Left ventricle myocardium inferior (tissue), 1 donor: ENCODE measurements around the gene PLEKHA6. TPM values are rescaled to one million over a fixed set of nuclear protein-coding genes. Genes with fewer than 3 reads are reported as not detected.

Source experiments
- DNase-seq: peaks from one replicate; pipeline ENCODE4 v3.0.0-alpha.2; 2020
- H3K27ac ChIP-seq: fragments of 200-600 bp; replicated peaks from 2 replicates; pipeline ENCODE4 v1.8.0; 2021
- H3K27me3 ChIP-seq: fragments of 200-600 bp; 2 replicates; pipeline ENCODE4 v1.8.0; 2021; ENCODE audit warnings: low read depth
- H3K36me3 ChIP-seq: fragments of 200-600 bp; 2 replicates; pipeline ENCODE4 v1.8.0; 2021
- H3K4me1 ChIP-seq: fragments of 200-600 bp; 2 replicates; pipeline ENCODE4 v1.8.0; 2021
- H3K4me3 ChIP-seq: fragments of 200-600 bp; 2 replicates; pipeline ENCODE4 v1.8.0; 2021; ENCODE audit warnings: mild to moderate bottlenecking, moderate library complexity
- H3K9me3 ChIP-seq: fragments of 200-600 bp; replicated peaks from 2 replicates; pipeline ENCODE4 v1.8.0; 2021
- intact Hi-C: fragments of 100-400 bp; cut with micrococcal nuclease; formaldehyde crosslinking; loops from one replicate; pipeline ENCODE4 v1.11.0; 2022
- total RNA-seq: library from RNA; stranded (reverse); fragmentation: NEBNext Ultra II Directional; extraction: Animal tissue kit (Norgen Biotek cat#: 25700); gene quantifications from one replicate; pipeline ENCODE4 v1.2.1, GENCODE V29; 2021
- TF ChIP-seq, protein P1 (sequence below): fragments of 200-600 bp; IDR thresholded peaks from 2 replicates; pipeline ENCODE4 v1.8.0; 2021; ENCODE audit warnings: antibody characterized with exemption, mild to moderate bottlenecking, borderline replicate concordance
- donor health status: DM: no; HTN: yes; CAD: no; lungs with severe emphysema.

The PLEKHA6 gene
- total RNA-seq, 1 donor from 2014 or later, result 28.8 TPM

DNA sequence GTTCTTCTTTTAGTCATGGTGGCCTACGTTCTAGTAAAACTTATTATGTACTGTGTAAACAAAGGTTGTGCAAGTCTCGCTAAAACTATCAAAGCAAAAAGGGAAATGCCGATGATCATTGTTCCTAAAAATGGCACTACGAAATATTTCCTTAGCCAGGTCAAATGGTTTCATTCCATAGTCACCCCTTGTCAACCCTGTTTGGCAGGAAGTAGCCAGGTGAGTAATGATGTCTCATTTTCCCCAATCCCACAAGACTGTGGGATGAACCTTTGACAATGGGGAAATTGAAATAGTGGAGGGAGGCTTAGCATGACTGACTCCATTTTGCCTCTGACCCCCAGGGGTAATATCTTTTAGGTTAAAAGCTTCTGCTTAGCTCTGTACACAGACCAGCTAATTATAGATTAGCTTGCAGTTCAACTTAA is 188.0 kb downstream of the PLEKHA6 start:
- Histone ChIP-seq H3K27ac (no peak overlapping the region), H3K4me1 (no peaks in the 10 kb centered on the region), H3K9me3 (peaks cover 29% of the 10 kb centered on the region), H3K27me3 (peaks cover 36% of the 10 kb centered on the region), H3K36me3 (no peaks in the 10 kb centered on the region), H3K4me3 (no peak overlapping the region)
- intact Hi-C loops, result no loop called here
- TF ChIP-seq, protein P1, sequence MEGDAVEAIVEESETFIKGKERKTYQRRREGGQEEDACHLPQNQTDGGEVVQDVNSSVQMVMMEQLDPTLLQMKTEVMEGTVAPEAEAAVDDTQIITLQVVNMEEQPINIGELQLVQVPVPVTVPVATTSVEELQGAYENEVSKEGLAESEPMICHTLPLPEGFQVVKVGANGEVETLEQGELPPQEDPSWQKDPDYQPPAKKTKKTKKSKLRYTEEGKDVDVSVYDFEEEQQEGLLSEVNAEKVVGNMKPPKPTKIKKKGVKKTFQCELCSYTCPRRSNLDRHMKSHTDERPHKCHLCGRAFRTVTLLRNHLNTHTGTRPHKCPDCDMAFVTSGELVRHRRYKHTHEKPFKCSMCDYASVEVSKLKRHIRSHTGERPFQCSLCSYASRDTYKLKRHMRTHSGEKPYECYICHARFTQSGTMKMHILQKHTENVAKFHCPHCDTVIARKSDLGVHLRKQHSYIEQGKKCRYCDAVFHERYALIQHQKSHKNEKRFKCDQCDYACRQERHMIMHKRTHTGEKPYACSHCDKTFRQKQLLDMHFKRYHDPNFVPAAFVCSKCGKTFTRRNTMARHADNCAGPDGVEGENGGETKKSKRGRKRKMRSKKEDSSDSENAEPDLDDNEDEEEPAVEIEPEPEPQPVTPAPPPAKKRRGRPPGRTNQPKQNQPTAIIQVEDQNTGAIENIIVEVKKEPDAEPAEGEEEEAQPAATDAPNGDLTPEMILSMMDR, result no peak
- no peak for DNase-seq

GRCh38 chr1:204170494-204171155 is 189.1 kb downstream of the PLEKHA6 start:
- Histone ChIP-seq H3K4me3 (no peak overlapping the region), H3K4me1 (no peaks in the 10 kb centered on the region), H3K9me3 (peaks cover 29% of the 10 kb centered on the region), H3K27ac (no peak overlapping the region), H3K27me3 (peaks cover 35% of the 10 kb centered on the region), H3K36me3 (no peaks in the 10 kb centered on the region)
- TF ChIP-seq, protein P1, result no peak
- DNase-seq, result no peak
- intact Hi-C loops, result no loop called here

GRCh38 chr1:204169858-204170257 is 189.9 kb downstream of the PLEKHA6 start:
- Histone ChIP-seq H3K4me3 (no peak overlapping the region), H3K4me1 (no peaks in the 10 kb centered on the region), H3K27me3 (peaks cover 28% of the 10 kb centered on the region), H3K9me3 (peaks cover 29% of the 10 kb centered on the region), H3K27ac (no peak overlapping the region), H3K36me3 (no peaks in the 10 kb centered on the region)
- TF ChIP-seq, protein P1, result no peak
- no peak for DNase-seq
- intact Hi-C loops, result loop anchor here (10.0 kb wide), 1 partner anchor 225 kb away; no protein-coding TSS in a partner anchor

Other genes starting within 250 kb of the PLEKHA6 start
- 4.4 TPM for gene ETNK2, start 207.9 kb downstream of the PLEKHA6 start, total RNA-seq
- gene REN, start 193.6 kb downstream of the PLEKHA6 start, total RNA-seq, result not detected
- gene KISS1, start 163.4 kb downstream of the PLEKHA6 start, total RNA-seq, result not detected
- gene GOLT1A, start 145.9 kb downstream of the PLEKHA6 start, total RNA-seq, result not detected
- gene PPP1R15B, start 51.9 kb upstream of the PLEKHA6 start, total RNA-seq, result 20.5 TPM
- gene PIK3C2B, start 134.9 kb upstream of the PLEKHA6 start, total RNA-seq, result 18.5 TPM
- 29.3 TPM for gene MDM4, start 156.5 kb upstream of the PLEKHA6 start, total RNA-seq